Upper lobe of right lung (tissue), 1 donor: Measurements from ENCODE around the gene DNMT3A. TPM values are rescaled to one million over a fixed set of nuclear protein-coding genes. Genes with fewer than 3 reads are reported as not detected.

Experiments used
- ATAC-seq: fragments of 200-7000 bp; cut with Tn5 transposase; one replicate; pipeline ENCODE4 v1.9.1; 2020; ENCODE audit warnings: mild to moderate bottlenecking, moderate library complexity
- DNase-seq: peaks from one replicate; pipeline ENCODE4 v3.0.0-alpha.2; 2020
- H3K27ac ChIP-seq: fragments of 200-600 bp; one replicate; pipeline ENCODE4 v1.8.0; 2022
- H3K27me3 ChIP-seq: fragments of 200-600 bp; one replicate; pipeline ENCODE4 v1.8.0; 2022; ENCODE audit warnings: mild to moderate bottlenecking
- H3K36me3 ChIP-seq: fragments of 200-600 bp; one replicate; pipeline ENCODE4 v1.8.0; 2022
- H3K4me1 ChIP-seq: fragments of 200-600 bp; one replicate; pipeline ENCODE4 v1.8.0; 2022
- H3K4me3 ChIP-seq: fragments of 200-600 bp; one replicate; pipeline ENCODE4 v1.8.0; 2022; ENCODE audit warnings: mild to moderate bottlenecking
- H3K9me3 ChIP-seq: fragments of 200-600 bp; one replicate; pipeline ENCODE4 v1.8.0; 2022
- intact Hi-C: fragments of 100-400 bp; cut with DNase I; formaldehyde crosslinking; loops from one replicate; pipeline ENCODE4 v1.11.0; 2022
- total RNA-seq: library from RNA; stranded (reverse); fragmentation: NEBNext Ultra II Directional; extraction: Animal tissue kit (Norgen Biotek cat#: 25700); gene quantifications from one replicate; pipeline ENCODE4 v1.2.1, GENCODE V29; 2021
- TF ChIP-seq, protein P1 (sequence below): fragments of 200-600 bp; IDR thresholded peaks from one replicate; pipeline ENCODE4 v1.8.0; 2022; ENCODE audit warnings: antibody characterized with exemption
- donor health status: DM: no; HTN: yes; CAD: no; lungs with severe emphysema.

Gene DNMT3A
- total RNA-seq, 1 donor from 2014 or later = 31.3 TPM

DNA sequence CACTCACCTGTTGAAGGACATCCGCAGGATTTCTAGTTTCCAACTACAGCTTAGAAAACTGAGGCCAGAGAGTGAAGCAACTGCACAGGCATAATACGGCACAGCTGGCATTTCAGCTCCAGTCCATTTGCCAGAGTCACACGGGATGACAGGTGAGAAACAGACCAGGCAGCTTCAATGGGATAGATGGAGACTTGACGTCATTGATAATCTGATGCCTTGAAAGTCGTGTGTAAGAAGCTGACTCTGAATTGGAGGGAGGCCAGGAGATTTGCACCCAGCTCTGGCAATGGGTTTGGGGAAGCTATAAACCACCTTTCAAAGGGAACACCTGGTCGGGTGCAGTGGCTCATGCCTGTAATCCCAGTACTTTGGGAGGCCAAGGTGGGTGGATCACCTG lies 12.4 kb upstream of the DNMT3A start:
- H3K4me1 ChIP-seq = no peaks in the 10 kb centered on the region
- no peak for DNase-seq
- no peak overlapping the region for H3K4me3 ChIP-seq
- no peaks in the 10 kb centered on the region for H3K27me3 ChIP-seq
- H3K27ac ChIP-seq = no peak overlapping the region
- no peak for ATAC-seq
- intact Hi-C loops = no loop called here
- no peaks in the 10 kb centered on the region for H3K36me3 ChIP-seq
- TF ChIP-seq, protein P1, sequence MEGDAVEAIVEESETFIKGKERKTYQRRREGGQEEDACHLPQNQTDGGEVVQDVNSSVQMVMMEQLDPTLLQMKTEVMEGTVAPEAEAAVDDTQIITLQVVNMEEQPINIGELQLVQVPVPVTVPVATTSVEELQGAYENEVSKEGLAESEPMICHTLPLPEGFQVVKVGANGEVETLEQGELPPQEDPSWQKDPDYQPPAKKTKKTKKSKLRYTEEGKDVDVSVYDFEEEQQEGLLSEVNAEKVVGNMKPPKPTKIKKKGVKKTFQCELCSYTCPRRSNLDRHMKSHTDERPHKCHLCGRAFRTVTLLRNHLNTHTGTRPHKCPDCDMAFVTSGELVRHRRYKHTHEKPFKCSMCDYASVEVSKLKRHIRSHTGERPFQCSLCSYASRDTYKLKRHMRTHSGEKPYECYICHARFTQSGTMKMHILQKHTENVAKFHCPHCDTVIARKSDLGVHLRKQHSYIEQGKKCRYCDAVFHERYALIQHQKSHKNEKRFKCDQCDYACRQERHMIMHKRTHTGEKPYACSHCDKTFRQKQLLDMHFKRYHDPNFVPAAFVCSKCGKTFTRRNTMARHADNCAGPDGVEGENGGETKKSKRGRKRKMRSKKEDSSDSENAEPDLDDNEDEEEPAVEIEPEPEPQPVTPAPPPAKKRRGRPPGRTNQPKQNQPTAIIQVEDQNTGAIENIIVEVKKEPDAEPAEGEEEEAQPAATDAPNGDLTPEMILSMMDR = no peak
- no peaks in the 10 kb centered on the region for H3K9me3 ChIP-seq

DNA sequence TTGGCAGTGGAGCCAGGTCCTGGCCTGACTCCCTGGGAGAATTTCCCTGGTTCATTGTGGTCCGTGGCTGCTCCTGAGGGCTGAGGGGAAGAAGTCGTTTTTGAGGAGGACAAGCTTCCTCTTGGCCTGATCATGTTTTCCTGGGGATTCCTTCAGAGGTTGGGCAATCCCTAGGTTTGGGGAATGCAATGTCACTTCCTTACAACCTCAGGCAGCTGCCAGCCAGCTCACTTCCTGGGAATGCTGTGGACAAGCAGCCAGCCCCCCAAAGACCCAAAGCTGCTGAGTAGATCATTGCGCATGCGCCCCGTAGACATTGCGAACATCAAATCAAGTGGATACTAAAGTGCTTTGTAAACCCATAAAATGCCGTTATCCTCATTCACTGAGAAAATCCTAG lies 7.7 kb upstream of the DNMT3A start:
- TF ChIP-seq, protein P1 = no peak
- H3K27ac ChIP-seq = no peak overlapping the region
- no peak for ATAC-seq
- intact Hi-C loops = no loop called here
- no peaks in the 10 kb centered on the region for H3K36me3 ChIP-seq
- H3K4me1 ChIP-seq = no peaks in the 10 kb centered on the region
- no peaks in the 10 kb centered on the region for H3K27me3 ChIP-seq
- DNase-seq = no peak
- H3K4me3 ChIP-seq = no peak overlapping the region
- no peaks in the 10 kb centered on the region for H3K9me3 ChIP-seq

DNA sequence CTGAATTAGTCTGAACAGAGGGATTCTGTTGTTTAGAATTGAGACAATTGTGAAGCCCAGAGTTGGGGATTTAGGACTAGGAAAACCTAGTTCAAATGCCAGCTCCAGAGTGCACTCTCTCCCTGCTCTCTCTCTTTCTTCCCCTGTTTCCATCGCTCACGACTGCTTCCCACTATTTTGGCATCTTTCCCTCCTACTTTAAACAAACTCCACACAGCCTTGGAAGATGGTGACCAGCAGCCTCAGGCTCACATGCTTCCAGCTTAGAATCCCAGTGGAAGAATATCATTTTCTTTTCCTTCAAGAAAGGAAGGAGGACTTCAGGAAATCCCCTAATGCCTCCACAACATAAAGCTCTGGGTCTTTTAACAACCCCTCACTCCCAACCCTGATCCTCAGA lies 6.1 kb upstream of the DNMT3A start:
- intact Hi-C loops = no loop called here
- no peak for DNase-seq
- Histone ChIP-seq H3K27ac (no peak overlapping the region), H3K4me3 (no peak overlapping the region), H3K27me3 (no peaks in the 10 kb centered on the region), H3K36me3 (no peaks in the 10 kb centered on the region), H3K4me1 (no peaks in the 10 kb centered on the region), H3K9me3 (no peaks in the 10 kb centered on the region)
- TF ChIP-seq, protein P1 = no peak
- ATAC-seq = no peak

DNA sequence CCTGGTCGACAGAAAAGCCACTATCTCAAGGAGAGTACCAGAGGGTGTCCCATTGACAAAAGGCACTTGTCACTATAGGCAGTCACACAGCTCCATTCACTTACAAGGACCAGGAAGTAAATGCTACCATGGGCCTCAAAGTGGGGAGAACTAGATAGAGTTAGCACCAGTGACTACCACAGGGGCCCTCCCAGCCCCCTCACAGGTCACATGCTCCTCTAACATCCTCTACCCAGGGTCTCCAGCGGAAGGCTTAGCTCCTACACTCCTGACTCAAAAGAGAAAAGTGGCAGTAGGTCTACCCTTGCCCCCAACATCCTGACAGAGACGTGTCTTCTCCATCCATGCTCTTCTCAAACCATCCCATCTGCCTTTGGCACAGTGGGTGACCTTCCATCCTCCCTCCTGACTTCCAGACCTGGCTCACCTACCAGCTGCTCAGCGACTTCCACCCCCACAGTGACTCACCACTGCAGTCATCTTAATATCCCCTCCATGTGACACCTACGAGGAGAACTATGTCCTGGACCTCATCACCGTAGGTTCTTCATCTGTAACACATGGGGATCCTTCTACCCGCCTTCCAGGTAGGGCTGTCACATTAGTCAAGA lies 5.6 kb upstream of the DNMT3A start:
- no peak overlapping the region for H3K27ac ChIP-seq
- no peak for ATAC-seq
- no peaks in the 10 kb centered on the region for H3K27me3 ChIP-seq
- no peaks in the 10 kb centered on the region for H3K36me3 ChIP-seq
- H3K4me3 ChIP-seq = no peak overlapping the region
- intact Hi-C loops = no loop called here
- TF ChIP-seq, protein P1 = no peak
- no peaks in the 10 kb centered on the region for H3K9me3 ChIP-seq
- peaks cover 4% of the 10 kb centered on the region for H3K4me1 ChIP-seq
- no peak for DNase-seq

DNA sequence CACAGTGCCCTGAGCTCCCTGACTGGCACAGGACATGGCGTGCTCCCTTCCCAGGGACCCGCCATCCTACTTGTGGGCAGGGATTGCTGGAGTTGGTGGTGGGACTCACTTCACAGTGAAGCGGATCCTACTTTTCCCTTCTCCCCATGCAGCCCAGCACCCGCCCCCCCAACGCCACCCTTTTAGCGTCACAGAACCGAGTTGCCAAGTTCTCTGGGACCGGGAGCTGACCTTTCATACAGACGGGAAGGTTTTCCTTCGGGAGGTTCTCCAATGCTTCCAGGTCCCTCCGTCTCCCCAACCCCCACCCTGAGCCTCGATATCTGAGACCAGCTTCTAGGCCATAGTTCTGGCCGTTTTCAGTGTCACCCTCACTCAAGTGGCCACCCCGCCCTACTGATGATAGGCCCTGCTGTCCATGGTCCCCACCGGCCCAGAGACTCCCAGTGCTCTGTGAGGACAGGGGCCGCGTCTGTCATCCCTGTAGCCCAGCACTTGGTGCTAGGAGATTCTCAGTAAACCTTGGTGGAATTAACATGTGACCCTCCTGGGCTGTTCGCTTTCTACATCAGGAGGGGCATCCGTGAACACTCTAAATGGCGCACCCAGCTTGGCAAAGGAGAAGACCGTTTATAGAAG lies 1.6 kb upstream of the DNMT3A start:
- no peaks in the 10 kb centered on the region for H3K9me3 ChIP-seq
- H3K27ac ChIP-seq = no peak overlapping the region
- no peak overlapping the region for H3K4me3 ChIP-seq
- no peak for ATAC-seq
- H3K27me3 ChIP-seq = no peaks in the 10 kb centered on the region
- H3K36me3 ChIP-seq = no peaks in the 10 kb centered on the region
- intact Hi-C loops = no loop called here
- peaks cover 19% of the 10 kb centered on the region for H3K4me1 ChIP-seq
- TF ChIP-seq, protein P1 = no peak
- DNase-seq = no peak
